Large intestine (tissue), 12 donors: Measurements from ENCODE around the gene POLDIP2. TPM values are rescaled to one million over a fixed set of nuclear protein-coding genes. Genes with fewer than 3 reads are reported as not detected.
A peak's percentile ranks its signal among the peaks of the same experiment; 100 is the strongest.

Experiments
- DNase-seq, 2 donors: peaks; one replicate each; pipeline versions ENCODE4 v3.0.0 to v3.0.0-alpha.2; 2013
- H3K27ac ChIP-seq: one replicate; pipeline ENCODE4 v1.5.1; 2013; ENCODE audit warnings: low read length
- H3K27me3 ChIP-seq: 2 replicates; pipeline ENCODE4 v1.6.1; 2013; ENCODE audit warnings: low read length; ENCODE audit not compliant: control insufficient read depth, insufficient read depth
- H3K36me3 ChIP-seq: 2 replicates; pipeline ENCODE4 v1.6.1; 2013; ENCODE audit warnings: low read length; ENCODE audit not compliant: control insufficient read depth, insufficient read depth
- H3K4me1 ChIP-seq: one replicate; pipeline ENCODE4 v1.6.1; 2013; ENCODE audit warnings: low read length; ENCODE audit not compliant: control insufficient read depth, insufficient read depth
- H3K4me3 ChIP-seq: one replicate; pipeline ENCODE4 v1.5.1; 2013; ENCODE audit warnings: low read length
- H3K9me3 ChIP-seq: one replicate; pipeline ENCODE4 v1.6.1; 2013; ENCODE audit warnings: mild to moderate bottlenecking, low read depth, low read length, moderate library complexity; ENCODE audit not compliant: control insufficient read depth
- WGBS: methylation state at CpG from one replicate; pipeline ENCODE4 v1.1.5; 2013; ENCODE audit warnings: low lambda C conversion rate; ENCODE audit not compliant: insufficient coverage; 5-methylcytosine and 5-hydroxymethylcytosine counted together
- long read RNA-seq, 11 donors: transcript quantifications; one replicate each; lab custom pipeline, GENCODE V29; 2026
- polyA plus RNA-seq: library from polyadenylated mRNA; unstranded; fragments of 120-200 nt; gene quantifications from one replicate; pipeline ENCODE4 v1.2.1, GENCODE V29; 2013

The POLDIP2 gene, protein sequence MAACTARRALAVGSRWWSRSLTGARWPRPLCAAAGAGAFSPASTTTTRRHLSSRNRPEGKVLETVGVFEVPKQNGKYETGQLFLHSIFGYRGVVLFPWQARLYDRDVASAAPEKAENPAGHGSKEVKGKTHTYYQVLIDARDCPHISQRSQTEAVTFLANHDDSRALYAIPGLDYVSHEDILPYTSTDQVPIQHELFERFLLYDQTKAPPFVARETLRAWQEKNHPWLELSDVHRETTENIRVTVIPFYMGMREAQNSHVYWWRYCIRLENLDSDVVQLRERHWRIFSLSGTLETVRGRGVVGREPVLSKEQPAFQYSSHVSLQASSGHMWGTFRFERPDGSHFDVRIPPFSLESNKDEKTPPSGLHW
- 68.2 TPM for polyA plus RNA-seq
- long read RNA-seq, donor 1, transcript POLDIP2-201 (11 exons, 2,121 nt), result major isoform, 14 of 14 reads
- long read RNA-seq, donor 1, partial matches to known transcripts, result 0 of 14 reads
- long read RNA-seq, donor 1, other reads (novel, unspliced or antisense), result 0 of 14 reads
- long read RNA-seq, donor 2, transcript POLDIP2-201 (11 exons, 2,121 nt), result major isoform, 25 of 25 reads
- long read RNA-seq, donor 2, partial matches to known transcripts, result 0 of 25 reads
- long read RNA-seq, donor 2, other reads (novel, unspliced or antisense), result 0 of 25 reads
- long read RNA-seq, donor 3, result 0 reads
- long read RNA-seq, donor 4, result 0 reads
- long read RNA-seq, donor 5, transcript POLDIP2-201 (11 exons, 2,121 nt), result major isoform, 12 of 12 reads
- long read RNA-seq, donor 5, partial matches to known transcripts, result 0 of 12 reads
- long read RNA-seq, donor 5, other reads (novel, unspliced or antisense), result 0 of 12 reads
- long read RNA-seq, donor 6, transcript POLDIP2-201 (11 exons, 2,121 nt), result major isoform, 28 of 28 reads
- long read RNA-seq, donor 6, partial matches to known transcripts, result 0 of 28 reads
- long read RNA-seq, donor 6, other reads (novel, unspliced or antisense), result 0 of 28 reads
- long read RNA-seq, donor 7, partial matches to known transcripts, result 0 of 3 reads
- long read RNA-seq, donor 7, other reads (novel, unspliced or antisense), result 0 of 3 reads
- long read RNA-seq, donor 8, transcript POLDIP2-201 (11 exons, 2,121 nt), result major isoform, 36 of 36 reads
- long read RNA-seq, donor 8, partial matches to known transcripts, result 0 of 36 reads
- long read RNA-seq, donor 8, other reads (novel, unspliced or antisense), result 0 of 36 reads
- long read RNA-seq, donor 9, transcript POLDIP2-201 (11 exons, 2,121 nt), result major isoform, 15 of 15 reads
- long read RNA-seq, donor 9, partial matches to known transcripts, result 0 of 15 reads
- long read RNA-seq, donor 9, other reads (novel, unspliced or antisense), result 0 of 15 reads
- long read RNA-seq, donor 10, transcript POLDIP2-201 (11 exons, 2,121 nt), result major isoform, 27 of 27 reads
- long read RNA-seq, donor 10, partial matches to known transcripts, result 0 of 27 reads
- long read RNA-seq, donor 10, other reads (novel, unspliced or antisense), result 0 of 27 reads
- long read RNA-seq, donor 11, transcript POLDIP2-201 (11 exons, 2,121 nt), result major isoform, 23 of 23 reads
- long read RNA-seq, donor 11, partial matches to known transcripts, result 0 of 23 reads
- long read RNA-seq, donor 11, other reads (novel, unspliced or antisense), result 0 of 23 reads

DNA sequence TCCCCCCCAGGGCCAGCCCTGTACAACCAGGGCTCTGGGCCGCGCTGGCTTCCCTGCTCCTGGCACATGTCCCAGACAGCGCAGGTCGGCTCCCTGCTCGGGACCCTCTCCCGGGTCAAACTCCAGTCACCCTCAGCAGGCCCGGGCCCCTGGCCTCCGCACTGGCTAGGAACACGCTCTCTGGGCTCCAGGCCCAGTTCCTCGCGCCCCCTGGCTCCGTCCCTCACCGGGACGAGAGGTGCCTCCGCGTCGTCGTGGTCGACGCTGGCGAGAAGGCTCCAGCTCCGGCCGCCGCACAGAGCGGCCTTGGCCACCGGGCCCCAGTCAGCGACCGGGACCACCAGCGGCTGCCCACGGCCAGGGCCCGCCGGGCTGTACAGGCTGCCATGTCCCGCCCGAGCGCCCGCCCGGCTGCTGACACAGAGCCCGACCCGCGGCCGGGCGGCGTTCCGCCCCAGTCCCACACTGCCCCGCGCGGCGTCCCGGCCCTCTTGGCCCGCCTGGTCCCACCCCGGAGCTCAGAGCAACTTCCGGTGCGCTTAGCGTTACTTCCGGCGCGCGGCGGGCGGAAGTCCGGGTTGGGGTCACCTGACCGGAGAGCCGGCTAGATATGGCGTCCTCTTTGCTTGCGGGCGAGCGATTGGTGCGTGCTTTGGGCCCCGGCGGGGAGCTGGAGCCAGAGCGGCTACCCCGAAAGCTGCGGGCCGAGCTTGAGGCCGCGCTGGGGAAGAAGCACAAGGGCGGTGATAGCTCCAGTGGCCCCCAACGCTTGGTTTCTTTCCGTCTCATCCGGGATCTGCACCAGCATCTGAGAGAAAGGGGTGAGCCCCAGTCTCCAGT, at the start of gene POLDIP2:
TSS of gene POLDIP2 (minus strand) at position 467 of the 840 bp plus-strand sequence. CDS start at position 388, 79 bp downstream.
- Histone ChIP-seq H3K27me3 (no peaks in the 10 kb centered on the region), H3K4me3 (peak within 1 kb of the TSS; percentile 90), H3K27ac (peak within 1 kb of the TSS; percentile 60), H3K4me1 (peaks cover 19% of the 10 kb centered on the region), H3K9me3 (no peaks in the 10 kb centered on the region), H3K36me3 (peaks cover 56% of the 10 kb centered on the region)
- no CpG with 5 or more reads among the region's 80 CpGs for WGBS
- peak; percentile 95 for DNase-seq

DNA sequence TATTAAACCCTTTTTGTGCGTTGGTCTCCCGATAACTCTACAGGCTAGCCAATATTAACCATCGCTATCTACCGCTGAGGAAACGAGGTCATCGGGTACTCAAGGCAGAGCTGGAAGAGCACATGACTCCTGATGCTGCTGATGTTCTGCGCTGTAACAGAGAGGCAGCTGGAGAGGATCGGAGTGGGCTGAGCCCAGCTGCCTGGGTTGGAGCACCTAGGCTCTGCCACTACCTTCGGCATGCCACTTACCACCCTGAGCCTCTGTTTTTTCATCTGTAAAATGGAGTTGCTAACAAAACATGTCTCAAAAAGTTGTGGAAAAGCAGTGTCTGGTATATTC, 49.1 kb upstream of the POLDIP2 start:
- Histone ChIP-seq H3K27ac (peak overlapping the region; percentile 77), H3K4me3 (peak overlapping the region; percentile 87), H3K36me3 (peaks cover 13% of the 10 kb centered on the region), H3K27me3 (no peaks in the 10 kb centered on the region), H3K4me1 (peaks cover 50% of the 10 kb centered on the region), H3K9me3 (peaks cover 2% of the 10 kb centered on the region)
- no peak for DNase-seq
- WGBS, result no CpG with 5 or more reads among the region's 9 CpGs

DNA sequence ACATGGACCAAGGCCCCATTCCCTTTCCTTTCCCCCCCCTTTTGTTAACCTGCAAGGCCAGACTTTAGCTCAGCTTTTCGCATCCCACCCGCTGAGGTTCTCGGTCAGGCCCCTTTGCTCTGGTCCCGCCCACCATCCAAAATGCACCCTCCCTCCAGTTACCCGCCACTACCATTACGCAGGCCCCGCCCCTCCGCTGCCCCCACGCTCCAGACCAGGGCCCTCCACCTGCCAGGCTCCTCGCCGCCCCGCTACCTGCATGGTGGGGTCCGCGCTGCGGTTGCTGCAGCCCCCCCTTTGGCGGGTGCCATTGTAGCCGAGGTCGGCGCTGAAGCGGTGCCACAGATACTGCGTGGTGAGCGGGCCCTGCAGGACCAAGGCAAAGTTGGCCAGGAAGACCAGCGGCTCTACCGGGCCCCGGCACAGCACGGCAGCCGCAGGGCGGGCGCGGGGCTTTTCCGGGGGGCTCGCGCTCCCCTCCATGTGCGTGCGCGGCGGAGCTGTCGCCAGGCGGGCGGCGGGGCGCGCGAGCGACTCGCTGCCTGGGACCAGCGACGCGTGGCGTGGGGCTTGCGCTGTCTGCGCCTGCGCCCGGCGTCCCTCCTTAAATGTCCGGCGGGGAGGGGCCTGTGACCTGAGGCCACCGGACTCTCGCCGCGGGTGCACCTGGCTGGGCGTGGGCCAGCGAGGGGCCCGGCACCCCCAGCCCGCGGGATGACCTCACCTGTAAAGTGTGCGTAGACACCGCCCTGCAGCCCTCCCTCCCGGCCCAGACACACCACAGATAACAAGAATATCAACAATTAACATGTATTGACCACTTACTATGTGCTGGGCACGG, 48.5 kb upstream of the POLDIP2 start, which contains the start of gene SLC46A1:
TSS of gene SLC46A1 (minus strand) at position 581 of the 841 bp plus-strand sequence. CDS start at position 483, 98 bp downstream.
- H3K27ac ChIP-seq, result peak within 1 kb of the TSS; percentile 77
- no peaks in the 10 kb centered on the region for H3K27me3 ChIP-seq
- WGBS, result no CpG with 5 or more reads among the region's 70 CpGs
- peak within 1 kb of the TSS; percentile 87 for H3K4me3 ChIP-seq
- peaks cover 2% of the 10 kb centered on the region for H3K9me3 ChIP-seq
- peaks cover 50% of the 10 kb centered on the region for H3K4me1 ChIP-seq
- DNase-seq, result peak; percentile 65 to 83
- H3K36me3 ChIP-seq, result peaks cover 19% of the 10 kb centered on the region

DNA sequence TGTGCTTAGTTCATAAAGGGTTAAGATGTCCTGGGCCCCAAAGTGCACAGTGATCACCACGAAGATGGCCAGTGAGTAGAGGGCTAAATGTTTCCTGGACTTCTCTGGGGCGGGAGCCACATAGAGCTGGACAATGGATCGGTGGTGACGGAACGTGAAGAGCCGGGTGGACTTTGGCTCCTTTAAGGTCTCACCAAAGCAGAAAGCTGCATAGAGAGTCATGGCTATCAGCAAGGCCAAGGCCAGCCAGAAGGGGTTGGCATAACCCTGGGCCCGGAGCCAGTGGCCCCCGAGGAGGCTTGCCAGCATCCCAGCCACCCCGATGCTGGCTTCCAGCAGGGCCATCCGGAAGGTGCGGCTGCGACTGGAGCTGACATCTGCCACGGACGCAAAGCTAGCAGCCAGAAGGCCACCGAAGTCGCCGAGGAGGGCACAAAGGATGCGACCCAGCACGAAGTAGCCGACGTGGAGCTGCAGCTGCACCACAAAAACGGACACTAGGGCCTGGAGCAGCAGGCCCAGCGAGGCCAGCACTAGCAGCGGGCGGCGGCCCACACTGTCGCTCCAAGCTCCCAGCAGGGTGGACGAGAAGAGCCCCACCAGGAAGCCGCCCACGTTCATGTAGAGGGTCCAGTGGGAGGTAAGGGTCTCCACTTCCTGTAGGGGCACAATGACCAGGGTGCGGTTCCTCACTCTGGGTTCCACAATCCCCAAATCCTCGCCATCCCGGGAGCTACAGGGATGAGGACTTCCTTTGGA, 47.7 kb upstream of the POLDIP2 start:
- Histone ChIP-seq H3K27ac (peak overlapping the region; percentile 77), H3K9me3 (peaks cover 2% of the 10 kb centered on the region), H3K27me3 (no peaks in the 10 kb centered on the region), H3K4me3 (peak overlapping the region; percentile 87), H3K4me1 (peaks cover 50% of the 10 kb centered on the region), H3K36me3 (peaks cover 27% of the 10 kb centered on the region)
- no CpG with 5 or more reads among the region's 33 CpGs for WGBS
- DNase-seq, result peak in 1 of 2 donors; percentile 45

DNA sequence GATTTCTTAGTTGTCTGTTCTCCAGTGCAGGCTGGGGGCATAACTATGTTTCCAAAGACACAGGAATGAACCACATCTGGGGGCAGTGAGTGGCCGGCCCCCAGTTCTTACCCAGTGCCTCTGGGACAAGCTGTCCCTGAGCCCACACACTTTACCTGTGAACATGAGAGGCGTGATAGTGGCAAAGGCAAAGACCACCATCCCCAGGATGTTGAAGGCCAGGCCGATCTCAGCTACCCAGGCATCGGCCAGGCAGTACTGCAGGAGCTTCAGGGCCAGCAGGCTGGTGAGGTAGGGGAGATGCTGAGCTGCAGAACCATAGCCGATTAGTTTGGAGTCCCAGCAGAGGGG, 47.1 kb upstream of the POLDIP2 start:
- Histone ChIP-seq H3K27me3 (no peaks in the 10 kb centered on the region), H3K9me3 (peaks cover 2% of the 10 kb centered on the region), H3K27ac (peak overlapping the region; percentile 77), H3K4me1 (peaks cover 52% of the 10 kb centered on the region), H3K4me3 (peak overlapping the region; percentile 87), H3K36me3 (peaks cover 33% of the 10 kb centered on the region)
- WGBS, result no CpG with 5 or more reads among the region's 5 CpGs
- no peak for DNase-seq

DNA sequence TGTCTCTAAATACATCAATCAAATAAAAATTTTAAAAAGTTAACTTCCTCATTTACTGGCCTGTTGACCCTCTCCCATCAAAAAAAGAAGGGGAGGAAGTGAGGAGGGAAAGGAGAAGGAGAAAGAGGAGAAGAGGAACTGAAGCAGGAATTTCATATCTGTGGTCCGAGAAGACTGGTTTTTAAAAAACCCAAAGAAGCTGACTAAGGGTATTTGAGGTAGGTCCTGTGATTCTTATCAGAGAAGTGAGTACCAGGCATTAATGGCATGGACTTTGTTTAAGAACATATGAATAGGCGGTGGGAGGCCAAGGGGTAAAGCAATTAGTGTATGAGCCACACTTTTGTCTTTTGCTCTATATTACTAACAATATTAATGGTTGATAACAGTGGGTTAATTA, 46.7 kb upstream of the POLDIP2 start:
- peak overlapping the region; percentile 87 for H3K4me3 ChIP-seq
- H3K27me3 ChIP-seq, result no peaks in the 10 kb centered on the region
- peak in 1 of 2 donors; percentile 40 for DNase-seq
- peaks cover 2% of the 10 kb centered on the region for H3K9me3 ChIP-seq
- peak overlapping the region; percentile 77 for H3K27ac ChIP-seq
- H3K4me1 ChIP-seq, result peaks cover 56% of the 10 kb centered on the region
- 0% methylated on average over 1 of the region's 2 CpGs for WGBS
- peaks cover 37% of the 10 kb centered on the region for H3K36me3 ChIP-seq

DNA sequence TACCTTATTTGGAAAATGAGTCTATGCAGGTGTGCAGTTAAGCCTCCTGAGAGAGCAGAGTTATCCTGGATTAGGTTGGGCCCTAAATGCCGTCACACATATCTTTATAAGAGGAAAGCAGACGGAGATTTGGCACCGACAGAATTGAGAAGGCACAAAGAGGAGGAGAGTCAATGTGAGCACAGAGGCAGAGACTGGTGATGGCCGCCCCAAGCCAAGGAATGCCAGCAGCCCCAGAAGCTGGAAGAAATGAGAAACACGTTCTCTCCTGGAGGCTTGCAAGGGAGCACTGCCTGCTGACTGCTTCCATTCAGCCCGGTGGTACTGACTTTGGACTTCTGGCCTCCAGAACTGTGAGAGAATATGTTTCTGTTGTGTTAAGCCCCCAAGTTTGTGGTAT, 45.5 kb upstream of the POLDIP2 start:
- peaks cover 45% of the 10 kb centered on the region for H3K36me3 ChIP-seq
- H3K9me3 ChIP-seq, result peaks cover 2% of the 10 kb centered on the region
- 100% methylated on average over 2 of the region's 6 CpGs for whole genome bisulfite sequencing
- no peak overlapping the region for H3K4me3 ChIP-seq
- H3K27me3 ChIP-seq, result no peaks in the 10 kb centered on the region
- H3K4me1 ChIP-seq, result peaks cover 59% of the 10 kb centered on the region
- DNase-seq, result no peak
- H3K27ac ChIP-seq, result no peak overlapping the region

DNA sequence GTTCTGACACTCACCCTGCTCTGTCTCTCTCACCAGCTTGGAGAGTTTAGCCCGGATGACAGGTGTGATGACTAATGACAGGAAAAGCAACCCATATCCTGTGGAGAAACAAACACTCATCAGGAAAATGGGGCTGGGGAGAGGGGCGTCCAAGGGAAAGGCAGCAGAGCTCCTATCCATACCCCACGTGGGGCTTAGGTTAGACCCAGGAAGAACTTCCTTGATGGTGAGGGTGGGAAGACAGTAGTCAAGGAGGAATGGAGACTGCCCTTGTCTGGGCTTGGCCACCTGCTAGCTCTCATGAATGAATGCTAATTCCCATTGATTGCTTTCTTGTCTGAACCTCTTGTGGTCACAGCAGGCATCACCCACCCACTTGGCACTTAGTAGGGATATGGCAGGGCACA, 44.9 kb upstream of the POLDIP2 start:
- DNase-seq, result no peak
- Histone ChIP-seq H3K4me3 (no peak overlapping the region), H3K9me3 (peaks cover 2% of the 10 kb centered on the region), H3K27me3 (no peaks in the 10 kb centered on the region), H3K4me1 (peaks cover 59% of the 10 kb centered on the region), H3K36me3 (peaks cover 51% of the 10 kb centered on the region), H3K27ac (no peak overlapping the region)
- WGBS, result no CpG with 5 or more reads among the region's 3 CpGs
